ENCODE results near the gene COX7A2.

DNA sequence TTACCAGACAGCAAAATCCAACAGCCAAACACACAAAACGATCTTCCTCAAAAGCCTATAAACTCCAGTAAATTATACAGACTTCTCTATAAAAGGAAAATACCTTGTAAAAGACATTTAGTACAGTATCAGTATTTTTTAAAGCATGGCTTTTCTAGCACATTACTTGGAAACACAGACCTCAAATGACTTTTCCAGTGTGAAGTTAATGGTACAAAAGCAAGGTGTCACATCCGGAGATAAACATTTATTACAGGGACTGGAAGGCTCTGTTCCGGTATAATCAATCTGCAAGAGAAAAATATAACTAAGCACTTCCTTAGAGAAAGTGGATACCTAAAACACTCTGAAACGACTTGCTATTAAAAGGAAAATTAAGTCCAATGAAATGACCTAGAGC is 23.9 kb upstream of the COX7A2 start:
- TF ChIP-seq HIVEP1 (CRISPR knock-in tag; IDR thresholded peaks at IDR 0.05) (no peak), JUN (CRISPR knock-in tag; IDR thresholded peaks at IDR 0.05) (no peak), SP4 (CRISPR knock-in tag; IDR thresholded peaks at IDR 0.05) (no peak), FOXO1 (CRISPR knock-in tag; IDR thresholded peaks at IDR 0.05) (no peak)

All from HepG2 (cell line).